Activated CD8-positive, alpha-beta memory T cell treated with anti-CD3 and anti-CD28 coated beads, Interleukin-2, amount 50 U/mL, for 48 hours (primary cell): ENCODE results near the gene SPRN.
A peak's percentile ranks its signal among the peaks of the same experiment; 100 is the strongest.
"Not testable (repeated sequence)": the region's sequence is repeated elsewhere in the genome, so short reads cannot be mapped to it uniquely, and the experiment has no call there.

Experiments
- DNase-seq: peaks from one replicate; pipeline ENCODE4 v3.0.0-alpha.2; 2020

Gene SPRN

DNA sequence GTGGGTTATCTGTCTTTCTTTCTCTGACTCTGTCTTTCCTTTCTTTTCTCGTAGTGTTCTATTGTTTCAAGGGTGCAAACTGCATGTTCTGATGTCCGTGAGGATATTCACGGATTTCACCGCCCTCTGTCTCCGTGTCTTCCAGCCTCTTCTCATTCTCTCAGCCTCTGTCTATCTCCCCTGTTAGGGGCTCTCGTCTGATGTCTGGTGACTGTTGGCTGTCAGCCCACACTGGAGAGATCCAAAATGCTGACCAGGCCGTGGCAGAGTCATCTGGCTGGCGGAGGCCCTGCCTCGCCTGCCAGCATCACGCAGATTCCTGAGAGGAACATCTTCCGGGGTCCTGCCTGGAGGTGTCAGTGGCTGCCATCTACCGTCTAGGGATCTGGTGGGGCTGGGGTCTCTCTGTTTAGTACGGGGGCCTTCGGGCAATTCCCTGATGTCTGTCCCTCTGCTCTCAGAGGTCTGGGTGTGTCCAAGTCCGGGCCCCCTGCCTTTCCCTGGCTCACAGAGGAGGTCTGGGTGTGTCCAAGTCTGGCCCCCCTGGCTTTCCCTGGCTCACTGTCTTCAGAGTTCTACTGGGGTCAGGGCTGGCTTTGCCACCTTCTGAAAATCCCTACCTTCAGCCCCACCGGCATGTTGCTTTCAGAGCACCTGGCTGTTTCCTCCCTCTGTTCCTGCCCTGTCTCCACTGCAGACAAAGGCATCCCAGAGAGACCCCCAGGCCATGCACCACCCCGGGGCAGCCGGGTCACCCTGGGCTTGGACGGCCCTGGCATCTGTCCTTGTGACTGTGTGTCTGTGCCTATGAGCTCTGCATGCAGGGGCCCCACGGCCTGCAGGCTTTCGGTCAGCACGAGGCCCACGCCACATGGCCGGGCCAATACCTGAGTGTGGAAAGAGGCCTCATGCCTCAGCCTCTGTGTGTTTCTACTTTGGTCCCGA, 15.4 kb upstream of the SPRN start:
- no peak for DNase-seq

GRCh38 chr10:133438711-133439273, 14.4 kb upstream of the SPRN start:
- DNase-seq = peak; percentile 52

- not testable (repeated sequence) for DNase-seq
These were observed 8.4 kb upstream of the SPRN start for GRCh38 chr10:133432789-133433188.

DNA sequence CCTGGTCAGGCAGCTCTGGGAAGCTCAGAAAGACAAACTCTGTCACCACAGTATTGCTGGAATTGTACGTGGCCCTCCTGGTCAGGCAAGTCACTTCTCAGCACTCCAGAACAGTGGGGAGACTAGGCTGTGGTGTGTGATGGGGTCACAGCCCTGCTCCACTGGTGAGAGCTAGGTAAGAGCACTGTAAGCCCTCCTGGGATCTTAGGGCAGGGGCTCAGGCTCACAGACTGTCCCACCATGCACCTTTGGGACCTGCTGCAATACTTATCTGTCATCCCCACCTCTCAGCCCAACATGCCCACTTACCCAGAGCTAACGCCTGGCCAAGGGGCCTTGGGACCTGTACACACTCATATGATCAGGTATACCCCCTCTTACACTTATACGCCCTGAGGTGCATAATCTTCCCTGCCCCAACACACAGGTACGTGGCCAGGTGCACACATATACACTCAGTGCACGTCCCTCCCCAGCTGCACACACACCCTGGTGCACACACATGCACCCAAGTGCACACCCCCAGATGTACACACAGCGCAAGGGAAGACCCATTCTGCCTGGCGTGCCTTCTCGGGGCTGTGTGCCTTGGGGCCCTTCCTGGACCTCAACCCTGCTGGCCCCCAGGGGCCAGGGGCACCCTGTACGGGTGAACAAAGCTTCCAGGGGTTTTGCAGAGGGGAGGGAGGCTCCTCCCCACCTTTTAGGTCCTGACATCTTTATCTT, 7.6 kb upstream of the SPRN start:
- DNase-seq = not testable (repeated sequence)

GRCh38 chr10:133429571-133429970, 5.1 kb upstream of the SPRN start:
- DNase-seq = not testable (repeated sequence)

- not testable (repeated sequence) for DNase-seq
These were observed 323 bp downstream of the SPRN start for GRCh38 chr10:133424102-133424501.

- no peak for DNase-seq
These were observed 1.3 kb downstream of the SPRN start for GRCh38 chr10:133422807-133423771.

- no peak for DNase-seq
These were observed 2.1 kb downstream of the SPRN start for GRCh38 chr10:133422223-133422806.

- DNase-seq = no peak
These were observed 2.8 kb downstream of the SPRN start for GRCh38 chr10:133421336-133422222.

DNA sequence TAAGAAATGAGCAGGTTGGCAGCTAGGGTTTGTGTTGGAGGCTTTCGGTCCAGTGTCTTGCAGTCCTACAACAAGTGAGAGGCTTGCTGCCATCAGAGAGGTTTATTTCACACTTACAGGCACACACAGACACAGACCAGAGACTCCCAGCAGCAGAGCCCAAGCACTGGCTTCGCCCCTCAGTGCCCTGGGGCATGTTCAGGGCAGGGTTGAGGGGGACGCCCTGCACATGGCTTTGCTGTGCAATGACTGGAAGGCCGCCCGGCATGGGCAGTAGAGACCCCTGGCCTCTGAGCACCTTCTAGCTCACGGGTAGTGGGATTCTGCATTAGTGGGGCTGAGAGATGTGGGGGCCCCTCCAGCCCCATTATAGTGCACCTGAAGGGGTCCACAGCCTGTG, 3.8 kb downstream of the SPRN start:
- DNase-seq = no peak

DNA sequence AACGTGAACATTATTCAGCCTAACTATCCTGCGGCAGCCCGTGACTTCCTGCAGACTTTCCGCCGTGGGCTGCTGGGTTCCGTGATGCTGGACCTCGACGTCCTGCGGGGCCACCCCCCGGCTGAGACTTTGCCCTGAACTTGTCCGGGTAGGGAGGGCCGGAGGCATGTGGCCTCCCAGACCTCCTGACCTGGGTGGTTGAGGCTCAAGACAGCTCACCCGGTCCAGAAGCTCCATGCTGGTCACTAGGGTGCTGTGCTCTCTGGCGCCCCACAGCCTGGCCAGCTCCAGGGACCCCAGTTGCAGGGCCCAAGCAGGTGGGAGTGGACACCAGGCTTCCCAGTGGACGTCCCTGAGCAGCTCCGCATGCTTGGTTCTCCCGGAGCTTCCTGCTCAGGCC, 4.4 kb downstream of the SPRN start:
- no peak for DNase-seq

DNA sequence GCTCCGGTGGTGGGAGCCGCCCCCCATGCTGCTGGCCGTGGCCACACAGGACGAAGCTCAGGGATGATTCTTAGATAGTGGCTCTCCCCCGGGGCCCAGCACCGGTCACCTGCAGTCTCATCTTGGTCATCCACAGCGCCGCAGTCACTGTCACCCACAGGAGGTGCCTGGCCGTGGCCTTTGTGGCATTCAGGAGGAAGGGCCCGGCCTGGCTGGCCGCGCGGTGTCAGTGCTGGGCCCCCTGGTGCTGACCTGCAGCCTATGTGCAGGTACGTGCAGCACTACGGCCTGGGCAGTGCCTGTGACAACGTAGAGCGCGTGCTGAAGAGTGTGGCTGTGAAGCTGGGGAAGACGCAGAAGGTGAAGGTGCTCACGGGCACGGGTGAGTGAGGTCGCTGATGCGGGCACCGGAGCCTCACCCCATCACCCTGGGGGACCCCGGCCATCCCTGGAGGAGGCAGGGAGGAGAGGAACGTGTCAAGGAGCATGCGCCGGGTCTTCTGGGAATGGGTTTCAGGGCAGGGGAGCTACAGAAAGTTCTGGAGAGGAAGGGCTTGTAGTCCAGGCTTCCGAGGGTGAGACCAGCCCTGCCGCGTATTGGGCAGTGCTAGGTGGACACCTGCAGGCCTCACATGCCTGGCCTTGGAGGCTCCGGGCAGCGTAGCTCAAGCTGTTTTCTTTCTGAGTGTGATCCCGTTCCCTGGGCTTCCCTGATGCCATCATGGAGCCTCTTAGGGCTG, 5.0 kb downstream of the SPRN start:
- no peak for DNase-seq

DNA sequence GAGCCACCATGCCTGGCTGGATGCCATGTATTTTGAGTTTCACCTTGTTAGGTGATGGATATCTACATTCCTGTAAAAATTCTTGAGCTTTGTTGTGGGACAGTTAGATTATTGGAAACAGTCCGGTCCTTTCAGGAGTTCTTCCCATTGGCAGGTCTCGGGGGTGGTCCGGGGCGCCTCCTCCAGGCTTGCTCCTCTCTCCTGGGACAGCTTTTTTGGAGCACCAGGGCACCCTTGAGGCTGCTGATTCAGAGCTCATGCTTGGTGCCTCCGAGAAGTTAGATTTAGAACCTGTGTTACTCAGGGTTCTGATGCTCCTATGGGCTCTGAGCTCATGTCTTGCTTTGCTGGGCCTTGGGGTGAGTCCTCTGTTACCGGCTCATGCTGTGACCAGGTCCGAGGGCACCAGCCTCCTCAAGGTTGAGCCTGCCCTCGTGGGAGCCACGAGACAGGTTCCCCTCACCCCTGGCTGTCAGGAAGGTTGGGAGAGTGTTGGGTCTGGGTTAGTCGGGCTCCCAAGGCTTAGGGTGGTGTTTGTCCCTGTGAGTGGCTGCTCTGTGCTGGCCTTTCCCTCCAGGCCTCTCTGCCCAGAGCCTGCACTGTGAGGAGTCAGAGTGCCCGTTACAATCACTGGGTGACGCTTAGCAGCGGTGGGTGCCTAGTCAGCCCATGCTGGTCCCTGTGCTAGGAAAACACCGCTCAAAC, 6.0 kb downstream of the SPRN start:
- DNase-seq = no peak

GRCh38 chr10:133415752-133416151, 8.7 kb downstream of the SPRN start:
- DNase-seq = no peak

GRCh38 chr10:133414401-133414800, 10.0 kb downstream of the SPRN start:
- DNase-seq = not testable (repeated sequence)

DNA sequence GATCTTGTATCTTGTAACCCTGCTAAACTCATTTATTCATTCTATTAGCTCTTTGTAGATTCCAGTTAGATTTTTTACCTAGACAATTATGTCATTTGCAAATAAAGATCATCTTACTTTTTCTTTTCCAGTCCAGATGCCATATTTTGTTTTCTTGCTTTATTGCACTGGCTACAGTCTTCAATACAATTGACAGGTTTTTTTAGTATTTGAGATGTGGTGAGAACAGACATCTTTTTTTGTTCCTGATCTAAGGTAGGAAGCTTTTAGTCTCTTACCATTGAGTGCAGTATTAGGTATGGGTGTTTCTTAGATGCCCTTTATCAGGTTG, 12.1 kb downstream of the SPRN start:
- DNase-seq = no peak

DNA sequence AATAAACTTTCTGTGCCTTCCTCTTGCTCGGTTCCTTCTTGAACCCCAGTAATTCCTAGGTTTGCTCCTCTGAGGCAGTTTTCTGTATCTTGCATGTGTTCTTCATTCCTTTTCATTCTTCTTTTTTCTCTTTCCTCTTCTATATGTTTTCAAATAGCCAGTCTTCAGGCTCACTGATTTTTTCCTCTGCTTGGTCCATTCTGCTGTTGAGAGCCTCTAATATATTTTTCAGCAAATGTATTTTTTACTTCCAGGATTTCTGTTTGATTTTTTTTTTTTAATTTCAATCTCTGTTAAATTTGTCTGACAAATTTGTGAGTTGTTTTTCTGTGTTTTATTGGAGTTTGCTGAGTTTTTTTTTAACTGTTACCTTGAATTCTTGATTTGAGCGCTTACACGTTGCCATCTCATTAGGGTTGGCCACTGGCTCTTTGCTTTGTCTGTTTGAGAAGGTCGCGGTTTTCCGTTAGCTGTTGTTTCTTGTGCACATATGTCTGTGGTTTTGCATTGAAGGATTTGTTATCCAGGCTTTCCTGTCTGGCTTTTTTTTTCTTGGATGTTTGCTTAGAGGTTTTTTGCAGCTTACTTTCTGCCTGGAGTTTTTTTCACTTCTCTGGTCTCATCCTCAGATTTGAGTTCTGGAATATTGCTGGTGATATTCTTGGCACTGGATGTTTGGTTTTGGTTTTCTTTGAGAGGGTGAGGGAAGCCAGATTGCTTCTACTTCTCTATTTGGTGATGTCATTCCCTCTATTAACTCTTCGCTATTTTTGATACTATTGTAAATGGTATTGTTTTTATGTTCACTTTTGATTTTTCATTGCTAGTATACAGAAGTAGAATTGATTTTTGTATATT, 12.7 kb downstream of the SPRN start:
- no peak for DNase-seq

- DNase-seq = no peak
These were observed 18.4 kb downstream of the SPRN start for GRCh38 chr10:133405844-133406527.
